NCI-H128 (cell line): ENCODE measurements around the gene ASCC1.

Experiments used
- DNase-seq: peaks from one replicate; lab custom pipeline; 2025; ENCODE audit not compliant: unreplicated experiment; lab: John Stamatoyannopoulos, UW

Gene ASCC1

DNA sequence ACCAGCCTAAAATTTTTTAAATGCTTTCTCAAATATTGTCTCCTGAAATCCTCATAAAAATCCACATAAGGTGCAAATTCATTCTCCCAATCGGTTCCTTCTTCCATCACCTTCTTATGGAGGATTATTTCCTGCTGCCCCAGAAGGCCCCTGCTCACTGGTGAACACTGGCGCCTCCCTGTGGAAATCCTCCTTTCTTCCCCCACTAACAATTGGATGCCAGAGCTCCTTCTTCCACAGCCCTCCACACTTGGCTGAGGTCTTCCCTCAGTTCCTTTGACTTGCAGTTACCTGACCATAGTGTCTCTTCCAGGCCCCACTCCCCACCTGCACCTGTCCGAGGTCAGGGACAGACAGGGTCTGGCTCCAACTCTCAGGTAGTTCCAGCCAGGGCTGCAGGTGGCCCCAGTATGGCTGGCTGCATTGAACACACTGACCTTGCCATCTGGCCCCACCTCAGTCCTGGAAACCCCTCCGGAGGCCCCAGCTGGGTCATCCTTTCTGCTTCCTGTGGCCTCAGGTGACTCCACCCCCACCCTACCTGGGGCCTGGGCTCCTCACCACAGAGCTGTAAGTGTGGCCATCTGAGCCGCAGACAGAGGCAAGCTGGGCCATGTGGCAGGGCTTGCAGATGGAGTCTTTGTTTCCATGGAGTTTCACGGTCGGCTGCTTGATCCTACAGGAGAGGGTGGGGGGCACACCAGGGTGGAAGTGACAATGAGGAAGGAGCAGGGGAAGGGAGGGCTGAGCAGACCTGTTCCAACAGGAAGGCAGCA is 146.1 kb downstream of the ASCC1 start:
- DNase-seq, result no peak

DNA sequence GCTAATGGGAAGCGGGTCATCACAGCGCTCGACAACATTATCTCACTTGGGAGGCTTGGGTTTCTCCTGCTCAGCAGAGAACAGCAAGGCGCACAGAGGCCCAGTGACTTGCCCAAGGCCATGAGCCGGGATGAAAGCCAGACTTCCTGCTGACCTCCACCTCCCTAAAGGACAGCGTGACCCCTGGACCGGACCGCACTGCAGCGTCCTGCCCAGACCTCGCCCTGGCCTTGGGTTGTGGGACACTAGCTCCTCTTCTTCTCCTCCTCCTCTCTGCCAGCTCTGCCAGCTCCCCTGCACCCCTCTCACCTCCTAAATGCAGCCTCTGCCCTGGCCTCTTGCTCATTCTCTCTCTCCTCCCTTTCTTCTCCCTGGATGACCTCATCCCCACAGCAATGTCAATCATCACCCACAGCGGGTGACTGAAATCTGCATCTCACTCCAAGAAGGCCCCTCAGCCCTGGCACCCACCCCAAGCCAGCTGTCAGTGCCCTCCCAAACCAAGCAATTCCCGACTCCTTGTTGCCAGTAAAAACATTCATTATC is 147.1 kb downstream of the ASCC1 start:
- no peak for DNase-seq

DNA sequence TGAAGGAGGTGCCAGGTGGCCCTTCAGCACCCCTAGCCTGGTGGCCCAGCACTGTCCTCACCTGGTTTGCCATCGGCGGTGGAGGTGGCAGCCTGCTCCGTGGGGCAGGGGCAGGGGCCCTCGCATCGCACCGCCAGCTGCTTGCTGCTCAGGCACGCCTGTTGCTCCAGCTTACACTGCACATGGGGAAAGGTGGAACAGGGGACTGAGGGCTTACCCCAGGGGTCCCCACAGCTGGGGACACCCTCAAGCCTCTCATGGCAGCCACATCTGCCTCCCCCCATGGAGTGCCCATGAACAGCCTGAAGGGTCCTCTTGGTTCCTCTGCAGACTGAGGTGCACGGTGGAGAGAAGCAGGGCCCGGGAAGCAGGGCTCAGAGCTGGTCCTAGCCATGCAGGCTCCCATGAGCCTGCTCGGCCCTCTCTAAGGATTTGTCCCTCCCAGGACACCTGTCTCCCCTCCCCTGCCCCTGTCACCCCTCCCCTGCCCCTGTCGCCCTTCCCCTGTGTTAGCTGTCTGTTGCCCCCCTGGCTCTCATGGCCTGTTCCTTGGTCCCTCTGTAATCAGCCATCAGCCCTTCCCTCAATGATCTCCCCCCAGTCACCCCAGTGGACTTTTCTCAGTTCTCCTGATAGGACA is 147.8 kb downstream of the ASCC1 start:
- no peak for DNase-seq

DNA sequence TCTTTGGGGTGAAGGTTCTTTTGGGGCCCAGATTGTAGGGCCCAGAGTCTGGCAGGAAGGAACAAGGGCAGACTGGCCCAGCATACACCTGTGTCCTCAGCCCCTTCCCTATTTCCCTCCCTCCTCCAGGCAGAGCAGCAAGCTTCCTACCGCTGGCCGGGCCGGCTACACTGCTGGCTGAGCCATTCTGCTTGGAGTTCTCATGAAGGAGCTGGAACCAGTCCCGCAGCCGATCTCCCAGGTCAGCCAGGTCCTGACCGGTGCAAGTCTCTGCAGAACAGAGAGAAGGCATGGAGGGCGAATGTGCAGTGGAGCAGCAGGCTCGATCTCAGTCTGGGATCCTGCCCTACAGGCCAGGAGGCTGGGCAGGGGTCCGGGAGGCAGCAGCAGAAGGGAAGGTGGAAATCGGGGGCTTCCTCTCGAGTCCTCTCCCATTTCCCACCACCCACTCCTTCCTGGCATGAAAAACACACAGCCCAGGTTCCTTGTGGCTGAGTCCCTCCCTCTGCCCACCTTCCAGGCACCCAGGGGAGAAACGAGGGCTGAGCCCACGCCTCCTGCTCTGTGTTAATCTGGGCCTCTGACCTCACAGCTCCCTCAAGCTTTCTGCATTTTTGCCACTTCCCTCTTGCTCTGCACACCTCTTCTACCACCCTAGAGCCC is 148.5 kb downstream of the ASCC1 start:
- no peak for DNase-seq

DNA sequence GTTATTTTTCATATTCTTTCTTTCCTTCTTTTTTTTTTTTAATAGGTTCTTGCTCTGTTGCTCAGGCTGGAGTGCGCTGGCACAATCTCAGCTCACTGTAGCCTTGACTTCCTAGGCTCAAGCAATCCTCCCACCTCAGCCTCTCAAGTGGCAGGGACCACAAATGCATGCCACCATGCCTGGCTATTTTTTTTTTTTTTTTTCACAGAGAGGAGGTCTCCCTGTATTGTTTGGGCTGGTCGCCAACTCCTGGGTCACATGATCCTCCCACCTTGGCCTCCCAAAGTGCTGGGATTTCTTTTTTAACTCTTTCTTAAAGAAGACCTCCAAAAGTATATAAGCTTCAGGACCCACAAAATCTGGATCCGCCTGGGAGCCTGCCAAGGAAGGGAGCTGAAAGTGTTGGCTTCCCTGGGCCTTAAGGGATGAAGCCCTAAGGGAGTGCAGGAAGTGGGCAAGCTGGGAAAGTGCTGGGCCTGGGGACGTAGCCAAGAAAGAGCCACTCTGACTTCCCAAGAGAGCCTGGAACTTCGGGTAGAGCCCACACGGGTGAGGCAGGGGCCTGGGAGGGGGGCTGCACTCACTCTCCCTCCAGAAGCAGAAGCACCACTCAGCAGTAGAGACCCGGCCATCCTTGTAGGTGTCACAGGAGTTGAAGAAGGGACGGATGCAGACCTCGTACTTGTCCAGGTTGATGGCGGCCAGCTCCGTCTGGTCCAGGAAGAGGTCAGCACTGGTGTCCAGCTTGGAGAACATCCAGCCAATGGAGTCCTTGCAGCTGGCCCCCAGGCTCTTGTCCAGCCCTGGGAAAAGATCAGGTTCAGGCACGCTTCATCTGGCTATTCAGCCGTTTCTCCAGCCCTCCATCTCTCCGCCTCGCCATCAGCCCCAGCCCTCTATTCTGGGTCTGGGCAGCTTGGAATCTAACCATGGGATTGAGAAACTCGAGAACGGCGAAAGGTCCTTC is 149.5 kb downstream of the ASCC1 start:
- no peak for DNase-seq

DNA sequence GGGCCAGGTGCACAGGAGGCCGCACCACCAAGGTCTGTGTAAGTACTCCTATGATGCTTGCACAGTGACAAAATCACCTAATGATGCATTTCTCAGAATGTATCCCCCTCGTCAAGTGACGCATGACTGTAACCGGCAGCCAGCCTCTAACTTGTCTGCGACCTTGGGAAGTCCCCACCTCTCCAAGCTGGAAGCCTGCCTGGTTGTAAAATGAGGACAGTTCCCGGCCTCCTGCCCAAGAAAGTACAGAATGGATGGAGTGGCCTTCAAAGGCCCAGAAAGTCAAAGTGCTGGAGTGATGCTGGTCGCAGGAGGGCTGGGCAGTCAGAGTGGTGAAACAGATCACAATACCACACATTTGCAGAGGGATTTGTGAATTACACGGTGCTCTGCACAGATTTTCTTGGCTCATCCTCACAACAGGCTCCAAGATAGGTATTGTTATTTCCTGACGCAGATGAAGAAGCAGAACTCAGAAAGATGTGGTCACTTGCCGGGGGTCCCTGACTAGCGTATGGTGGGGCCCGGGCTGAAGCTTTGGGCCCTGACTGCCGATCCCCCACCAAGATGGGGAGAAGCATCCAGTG is 150.5 kb downstream of the ASCC1 start:
- no peak for DNase-seq

DNA sequence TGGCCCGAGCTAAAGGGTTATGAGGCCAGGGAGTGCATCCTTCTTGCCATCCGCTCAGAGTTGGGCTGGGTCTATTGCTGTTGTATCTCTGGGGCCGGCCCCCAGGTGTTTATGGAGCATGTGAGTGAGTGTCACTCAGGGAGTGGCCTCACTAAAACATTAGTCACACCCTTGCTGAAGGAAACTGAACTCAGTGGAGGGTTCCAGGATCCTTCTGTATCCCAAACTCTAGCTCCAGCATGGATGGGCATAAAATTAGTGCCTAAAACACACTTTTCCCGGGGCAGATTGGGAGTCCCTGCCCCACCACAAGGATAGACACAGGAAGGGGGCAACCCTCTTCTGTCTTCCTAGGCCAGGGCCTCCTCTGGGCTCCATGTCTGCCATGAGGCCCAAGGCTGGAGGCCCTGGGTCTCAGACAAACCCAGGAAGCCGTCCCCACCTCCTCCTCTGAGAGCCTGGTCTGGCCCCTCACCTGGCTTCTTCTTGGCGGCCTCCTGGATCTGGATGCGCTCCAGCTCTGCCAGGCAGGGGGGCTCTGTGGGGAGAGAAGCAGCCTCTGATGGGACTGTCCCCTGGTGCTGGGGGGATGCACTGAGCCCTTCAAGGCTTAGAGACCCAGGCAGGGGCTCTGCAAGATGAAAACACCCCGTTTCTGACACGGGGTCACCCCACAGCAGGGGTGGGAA is 152.2 kb downstream of the ASCC1 start:
- no peak for DNase-seq

DNA sequence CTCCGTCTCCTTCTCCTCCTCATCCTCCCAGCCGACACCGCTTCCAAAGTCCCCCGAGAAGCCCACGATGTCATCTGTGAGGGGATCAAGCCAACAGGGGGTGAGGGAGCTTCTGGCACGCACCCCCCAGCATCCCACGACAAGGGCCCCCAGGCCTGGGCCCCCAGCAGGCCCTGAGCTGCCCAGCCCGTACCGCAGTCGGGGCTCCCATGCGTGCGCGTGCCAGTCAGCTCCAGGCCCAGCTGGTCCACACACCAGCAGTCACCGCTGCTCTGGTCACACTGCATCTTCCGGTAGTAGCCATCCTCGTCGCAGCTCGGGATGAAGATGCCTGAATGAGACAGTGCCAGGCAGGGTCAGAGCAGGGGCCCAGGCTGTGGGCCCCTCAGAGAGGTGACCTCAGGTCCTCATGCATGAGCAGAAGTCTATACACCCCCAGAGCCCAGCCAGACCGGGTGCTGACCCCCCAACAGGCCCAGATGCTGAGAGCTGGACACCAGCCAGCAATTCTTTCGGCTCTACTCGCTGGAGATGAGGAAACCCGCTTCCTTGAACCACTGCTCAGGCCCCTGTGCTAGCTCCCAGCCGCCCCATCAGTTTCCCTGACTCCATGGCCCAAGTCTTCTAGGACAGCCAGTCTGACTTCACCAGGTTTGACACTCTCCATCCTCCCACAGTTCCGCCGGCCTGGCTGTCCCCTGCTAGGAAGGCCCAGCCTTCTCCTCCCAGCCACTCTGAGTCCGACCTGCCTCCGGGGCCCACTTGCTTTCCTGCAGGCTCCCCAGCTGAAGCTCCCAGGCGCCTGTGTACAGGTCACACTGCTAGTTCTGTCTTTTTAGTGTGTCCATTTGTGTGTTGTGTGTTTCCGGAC is 153.0 kb downstream of the ASCC1 start:
- DNase-seq, result no peak

DNA sequence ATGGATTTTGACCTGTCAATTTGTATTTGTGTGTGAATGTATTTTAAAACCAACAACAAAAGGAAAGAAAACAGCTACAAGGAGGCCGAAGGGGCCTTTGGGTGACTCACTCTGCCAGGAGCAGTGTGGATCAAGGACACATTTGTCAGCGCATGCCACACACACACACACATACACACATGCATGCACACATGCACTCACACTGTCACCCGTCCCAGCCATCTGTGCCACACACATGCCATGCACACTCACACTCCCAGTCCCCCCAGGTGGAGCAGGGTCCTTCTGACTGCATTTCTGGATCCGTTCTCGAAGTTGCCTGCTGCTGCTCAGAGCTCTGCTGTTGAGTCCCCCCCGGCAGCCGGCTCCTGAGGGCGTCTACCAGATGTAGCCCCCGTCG is 153.7 kb downstream of the ASCC1 start:
- no peak for DNase-seq

DNA sequence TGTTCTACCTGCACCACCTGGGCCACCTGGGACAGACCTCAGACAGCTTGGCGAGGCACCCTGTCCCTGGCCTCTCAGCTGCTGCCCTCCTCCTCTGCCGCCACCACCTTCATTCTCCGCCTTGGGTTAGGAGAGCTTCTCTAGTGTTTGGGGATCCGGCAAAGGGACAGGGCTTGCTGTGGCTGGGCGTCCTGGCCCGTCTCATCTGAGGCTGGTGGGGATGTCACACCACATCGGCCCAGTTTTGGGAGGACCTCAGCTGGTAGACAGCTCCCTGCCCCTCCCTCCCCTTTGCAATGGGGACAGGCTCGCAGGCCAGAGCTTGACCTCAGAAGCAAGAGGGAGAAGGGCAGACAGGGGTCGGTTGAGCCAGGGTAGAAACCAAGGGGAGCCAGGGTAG is 154.1 kb downstream of the ASCC1 start:
- DNase-seq, result no peak

DNA sequence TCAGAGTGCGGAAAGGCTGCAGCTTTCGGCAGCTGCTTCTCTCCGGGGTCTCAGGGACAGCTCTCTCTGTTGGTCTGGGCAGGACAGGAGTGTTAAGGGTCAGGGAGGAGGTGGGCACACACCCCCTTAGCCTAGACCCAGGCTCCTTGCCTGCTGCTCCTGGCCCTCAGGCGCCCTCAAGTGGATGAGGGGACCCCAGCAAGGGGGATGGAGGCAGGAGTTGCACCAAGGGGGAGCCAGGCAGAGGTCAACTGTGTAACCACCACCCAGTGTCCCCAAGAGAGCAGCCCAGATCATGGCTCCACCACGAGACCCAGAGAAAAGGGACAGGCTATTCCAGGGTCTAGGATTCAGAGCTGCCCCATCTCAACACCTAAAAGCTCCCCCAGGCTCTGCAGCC is 154.6 kb downstream of the ASCC1 start:
- DNase-seq, result no peak

DNA sequence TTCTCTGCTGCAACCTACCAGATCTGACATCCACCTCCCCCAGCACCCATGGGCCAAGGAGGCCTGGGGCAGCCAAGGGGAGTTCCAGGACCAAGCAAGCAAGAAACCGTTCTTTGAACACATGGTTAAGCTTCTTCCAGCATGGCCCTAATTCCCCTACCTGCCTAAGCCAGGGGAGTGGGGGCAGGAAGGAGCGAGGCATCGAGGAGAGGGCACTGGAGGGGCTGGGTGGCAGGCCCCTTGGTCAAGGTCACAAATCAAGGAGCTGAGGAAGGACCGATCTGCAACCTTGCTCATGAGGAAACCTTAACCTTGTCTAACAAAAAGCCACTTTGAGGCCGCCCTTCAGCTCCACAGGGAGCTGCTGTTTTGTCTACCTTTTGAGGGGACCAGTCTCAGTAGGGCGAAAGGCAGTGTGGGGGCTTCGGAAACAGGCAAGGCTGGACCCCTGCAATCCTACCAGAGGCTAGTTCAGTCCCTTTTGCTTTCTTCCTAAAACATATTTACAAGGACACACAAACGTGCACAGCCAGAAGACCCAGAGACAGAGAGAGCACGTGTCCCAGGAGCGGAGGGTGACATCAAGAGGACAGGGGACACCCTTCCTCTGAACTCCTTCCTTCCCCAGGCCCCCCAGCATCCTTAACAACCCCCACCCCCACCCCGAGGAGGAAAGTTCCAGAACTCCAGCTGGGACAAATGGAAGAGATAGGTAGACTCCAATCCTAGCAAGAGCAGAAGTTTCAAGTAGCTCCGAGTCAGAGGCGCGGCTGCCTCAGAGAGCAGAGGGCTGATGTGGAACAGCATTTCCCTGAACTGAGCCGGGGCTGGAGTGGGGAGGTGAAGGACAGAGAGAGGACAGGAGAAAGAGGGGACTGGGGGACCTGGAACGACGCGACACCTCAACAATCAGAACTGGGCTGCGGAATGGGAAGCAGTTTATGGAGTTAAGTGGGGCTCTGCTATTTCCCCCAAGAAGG is 155.9 kb downstream of the ASCC1 start:
- no peak for DNase-seq

DNA sequence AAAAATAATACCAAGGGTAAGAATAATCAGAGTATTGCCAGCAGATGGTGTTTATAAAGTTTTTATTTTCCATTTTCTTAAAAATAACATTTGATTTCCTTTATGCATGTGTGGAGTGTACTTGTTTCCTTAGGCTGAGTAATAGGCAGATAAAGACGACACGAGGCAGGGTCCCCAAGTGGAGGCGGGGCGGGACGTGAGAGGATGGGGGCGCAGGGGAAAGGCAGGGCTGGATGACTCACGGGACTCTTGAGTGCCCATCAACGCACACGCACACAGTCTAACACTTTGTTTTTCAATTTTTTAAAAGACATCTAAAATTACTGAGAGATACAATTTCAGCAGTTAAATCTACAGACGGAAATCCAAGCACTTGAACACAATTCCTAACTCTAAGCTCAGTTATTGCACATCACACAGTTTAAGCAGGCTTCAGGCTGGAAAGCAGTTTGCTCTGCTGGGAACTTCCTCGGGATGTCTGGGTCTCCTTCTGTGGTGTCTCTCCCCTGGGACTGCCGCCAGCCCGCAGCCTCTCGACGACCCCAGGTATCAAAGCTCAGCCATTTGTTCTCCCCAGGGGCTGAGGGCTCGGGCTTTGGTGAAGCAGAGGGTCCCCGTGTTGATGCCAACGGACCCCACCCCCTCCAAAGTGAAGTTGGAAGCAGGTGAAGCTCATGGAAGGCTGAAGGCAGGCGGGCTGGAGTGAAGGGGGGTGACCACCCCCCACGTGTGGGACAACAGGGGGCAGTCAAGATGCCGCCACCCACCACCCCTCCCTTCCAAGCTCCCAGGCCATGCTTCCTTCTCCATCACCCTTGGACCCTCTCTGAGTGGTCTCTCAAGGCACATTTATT is 156.9 kb downstream of the ASCC1 start:
- no peak for DNase-seq

DNA sequence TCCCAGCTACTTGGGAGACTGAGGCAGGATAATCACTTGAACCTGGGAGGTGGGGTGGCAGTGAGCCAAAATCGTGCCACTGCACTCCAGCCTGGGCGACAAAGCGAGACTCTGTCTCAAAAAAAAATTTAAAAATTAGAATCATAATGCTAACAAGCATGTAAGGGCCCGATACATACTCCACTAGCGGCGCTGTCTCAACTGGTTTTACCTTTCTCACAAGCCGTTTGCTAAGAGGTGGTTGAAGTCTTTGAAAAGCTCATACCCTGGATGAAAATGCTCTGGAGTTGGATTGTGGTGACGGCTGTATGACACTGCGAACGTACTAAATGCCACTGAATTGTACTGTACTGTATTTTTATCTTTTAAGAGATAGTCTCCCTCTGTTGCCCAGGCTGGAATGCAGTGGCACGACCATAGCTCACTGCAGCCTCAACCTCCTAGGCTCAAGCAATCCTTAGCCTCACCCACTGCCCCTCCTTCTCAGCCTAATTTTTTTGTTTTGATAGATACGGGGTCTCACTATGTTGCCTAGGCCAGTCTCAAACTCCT is 157.7 kb downstream of the ASCC1 start:
- no peak for DNase-seq

DNA sequence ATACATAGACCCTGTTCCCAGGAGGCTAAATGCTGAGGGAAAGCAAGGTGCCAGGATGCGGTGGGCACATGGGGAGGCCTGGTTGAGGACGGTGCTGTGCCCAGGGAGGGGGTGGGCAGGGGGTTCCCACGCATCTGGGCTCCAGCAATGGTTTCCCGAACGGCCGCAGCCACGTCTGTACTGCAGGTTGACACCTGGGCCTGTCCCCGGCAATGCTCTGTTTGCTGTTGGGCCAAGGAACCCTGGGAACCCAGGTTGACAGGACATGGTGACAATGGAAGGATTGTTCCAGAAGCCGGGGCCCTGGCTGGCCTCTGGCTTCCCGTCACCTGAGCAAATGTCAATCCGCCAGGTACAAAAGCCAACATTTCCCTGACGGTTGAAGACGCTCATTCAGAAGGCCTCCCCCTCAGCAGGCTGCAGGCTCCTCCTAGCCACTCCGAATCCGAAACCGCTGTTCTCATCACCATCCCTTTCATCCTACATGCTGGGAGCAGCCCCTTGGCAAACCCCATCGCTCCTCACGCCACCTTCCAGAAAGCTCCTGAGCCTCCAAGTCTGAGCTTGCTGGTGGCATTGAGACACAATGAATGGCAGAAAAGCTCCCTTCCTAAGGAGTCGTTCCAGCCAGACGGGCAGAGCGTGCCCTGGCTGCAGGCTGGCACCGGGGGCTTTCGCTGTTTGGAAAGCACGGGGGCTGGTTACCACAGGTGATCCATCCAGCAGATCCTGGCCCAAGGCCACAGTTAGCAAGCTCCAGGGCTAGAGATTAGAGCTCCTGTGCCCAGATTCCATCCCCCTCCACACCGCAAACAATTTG is 158.9 kb downstream of the ASCC1 start:
- no peak for DNase-seq

DNA sequence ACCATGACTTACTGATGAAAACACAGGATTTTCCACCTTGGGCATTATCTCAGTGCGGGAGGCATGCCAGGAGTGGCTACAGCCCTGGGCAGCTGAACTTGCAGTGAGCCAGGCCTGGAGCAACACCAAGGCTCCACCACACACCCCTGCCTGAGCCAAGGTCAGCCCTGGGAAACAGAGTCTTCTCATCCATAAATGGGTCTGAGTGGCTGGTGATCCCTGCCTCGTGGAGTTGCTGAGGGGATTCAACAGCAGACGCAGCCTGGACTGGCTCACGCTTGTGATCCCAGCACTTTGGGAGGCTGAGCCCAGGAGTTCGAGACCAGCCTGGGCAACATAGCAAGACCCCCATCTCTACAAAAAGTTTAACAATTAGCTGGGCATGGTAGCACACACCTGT is 160.0 kb downstream of the ASCC1 start:
- no peak for DNase-seq
